ENCODE data around the gene DPP9. TPM values are rescaled to one million over a fixed set of nuclear protein-coding genes. Genes with fewer than 3 reads are reported as not detected.

Gene DPP9
- total RNA-seq, 1 experiment from 2014 or later, result 46.4 TPM

DNA sequence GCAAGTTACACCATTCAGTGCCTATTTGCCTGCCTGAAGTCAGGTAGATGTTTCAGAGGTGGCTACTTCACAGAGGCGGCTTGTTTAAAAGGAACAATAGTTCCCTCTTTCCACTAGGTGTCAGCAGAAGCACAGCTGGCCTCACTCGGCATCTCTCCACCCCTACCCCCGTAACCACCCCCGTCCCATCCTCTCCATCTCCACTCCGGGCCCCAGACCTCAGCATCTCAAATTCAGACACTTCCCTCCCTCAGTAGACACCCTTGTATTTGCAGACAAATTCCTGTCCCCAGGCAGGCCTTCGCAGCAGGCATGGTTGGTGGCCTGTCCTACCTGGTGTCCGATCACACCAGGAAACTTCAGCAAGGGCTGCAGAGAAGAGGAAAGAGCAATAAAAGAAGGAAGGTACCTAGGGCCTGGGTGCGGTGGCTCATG is 9.1 kb upstream of the DPP9 start:
- Mint-ChIP-seq H3K4me3 (peak overlapping the region; percentile 15 to 74; a peak in 3 of 5 replicates), H3K4me1 (peaks cover 2 to 8% of the 10 kb centered on the region in 2 experiments), H3K9me3 (no peaks in the 10 kb centered on the region; a peak in 1 of 5 replicates), H3K36me3 (ENCODE audit: insufficient read depth in 1 of 3, low read depth in 3 of 3) (no peaks in the 10 kb centered on the region), H3K27me3 (ENCODE audit: low read depth) (peaks cover 2% of the 10 kb centered on the region), H3K27ac (peak overlapping the region in 2 of 3 experiments; percentile 32 to 64; a peak in 1 of 7 replicates)
- H3K23ac ChIP-seq (ENCODE audit: insufficient read length, low read depth, low read length), result no peak overlapping the region
- H2BK12ac ChIP-seq (ENCODE audit: insufficient read length, low read depth, low read length), result no peak overlapping the region
- DNase-seq, result peak; percentile 82
- H4K5ac ChIP-seq (ENCODE audit: insufficient read length, low read depth, low read length), result no peak overlapping the region
- H3K27ac ChIP-seq (ENCODE audit: insufficient read length, low read depth, low read length), result no peak overlapping the region
- no peaks in the 10 kb centered on the region for H3K23me2 ChIP-seq (ENCODE audit: insufficient read length, low read depth, low read length, poor library complexity, severe bottlenecking)
- no peaks in the 10 kb centered on the region for H3K79me1 ChIP-seq (ENCODE audit: insufficient read depth, low read depth, low read length, poor library complexity, severe bottlenecking)
- H3K27me3 ChIP-seq (ENCODE audit: insufficient read depth, low read length), result no peaks in the 10 kb centered on the region
- no peaks in the 10 kb centered on the region for H3K4me1 ChIP-seq (ENCODE audit: insufficient read depth, low read length)
- H3K4ac ChIP-seq (ENCODE audit: low read depth, low read length), result no peak overlapping the region
- no peak overlapping the region for H3K18ac ChIP-seq (ENCODE audit: insufficient read length, low read depth, low read length)
- no peaks in the 10 kb centered on the region for H3K79me2 ChIP-seq (ENCODE audit: insufficient read depth, low read length)
- no peak overlapping the region for H2AK5ac ChIP-seq (ENCODE audit: insufficient read length, low read length)
- no peak overlapping the region for H2AFZ ChIP-seq (ENCODE audit: low read length)
- peak overlapping the region; percentile 5 for H3K4me2 ChIP-seq (ENCODE audit: insufficient read depth, insufficient read length, low read length)
- H3K56ac ChIP-seq (ENCODE audit: insufficient read length, low read depth, low read length), result no peak overlapping the region
- H2BK120ac ChIP-seq (ENCODE audit: low read depth, low read length, poor library complexity, severe bottlenecking), result no peak overlapping the region
- no peak overlapping the region for H3K9ac ChIP-seq (ENCODE audit: extremely low read depth, insufficient read length, low read length)
- H2BK5ac ChIP-seq (ENCODE audit: insufficient read length, low read length), result no peak overlapping the region
- no peaks in the 10 kb centered on the region for H3K9me3 ChIP-seq (ENCODE audit: control insufficient read depth, low read depth, low read length)
- H3K14ac ChIP-seq (ENCODE audit: insufficient read depth, low read length), result no peak overlapping the region
- H4K8ac ChIP-seq (replicated peaks; ENCODE audit: insufficient read length, low read depth, low read length), result no peak overlapping the region
- no peak overlapping the region for H4K91ac ChIP-seq (ENCODE audit: insufficient read length, low read depth, low read length)
- WGBS (ENCODE audit: extremely low coverage, insufficient read length, low lambda C conversion rate), result no CpG with 5 or more reads among the region's 8 CpGs
- TF ChIP-seq, protein P1, sequence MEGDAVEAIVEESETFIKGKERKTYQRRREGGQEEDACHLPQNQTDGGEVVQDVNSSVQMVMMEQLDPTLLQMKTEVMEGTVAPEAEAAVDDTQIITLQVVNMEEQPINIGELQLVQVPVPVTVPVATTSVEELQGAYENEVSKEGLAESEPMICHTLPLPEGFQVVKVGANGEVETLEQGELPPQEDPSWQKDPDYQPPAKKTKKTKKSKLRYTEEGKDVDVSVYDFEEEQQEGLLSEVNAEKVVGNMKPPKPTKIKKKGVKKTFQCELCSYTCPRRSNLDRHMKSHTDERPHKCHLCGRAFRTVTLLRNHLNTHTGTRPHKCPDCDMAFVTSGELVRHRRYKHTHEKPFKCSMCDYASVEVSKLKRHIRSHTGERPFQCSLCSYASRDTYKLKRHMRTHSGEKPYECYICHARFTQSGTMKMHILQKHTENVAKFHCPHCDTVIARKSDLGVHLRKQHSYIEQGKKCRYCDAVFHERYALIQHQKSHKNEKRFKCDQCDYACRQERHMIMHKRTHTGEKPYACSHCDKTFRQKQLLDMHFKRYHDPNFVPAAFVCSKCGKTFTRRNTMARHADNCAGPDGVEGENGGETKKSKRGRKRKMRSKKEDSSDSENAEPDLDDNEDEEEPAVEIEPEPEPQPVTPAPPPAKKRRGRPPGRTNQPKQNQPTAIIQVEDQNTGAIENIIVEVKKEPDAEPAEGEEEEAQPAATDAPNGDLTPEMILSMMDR (conservative IDR thresholded peaks at IDR 0.05), result peak; percentile 90
- H2BK20ac ChIP-seq (ENCODE audit: low read depth, low read length, poor library complexity, severe bottlenecking), result no peak overlapping the region
- no peak overlapping the region for H3T11ph ChIP-seq (ENCODE audit: low read length)
- no peak overlapping the region for H2BK15ac ChIP-seq (ENCODE audit: low read depth, low read length)
- H4K20me1 ChIP-seq (ENCODE audit: control insufficient read depth, insufficient read depth, insufficient read length), result no peaks in the 10 kb centered on the region
